GM21723 (cell line): ENCODE measurements around the gene FCHO1.
"Not testable (repeated sequence)": the region's sequence is repeated elsewhere in the genome, so short reads cannot be mapped to it uniquely, and the experiment has no call there.

ENCODE experiments used
- ATAC-seq: cut with Tn5 transposase; IDR thresholded peaks from one replicate; pipeline ENCODE4 v1.9.1; 2021; ENCODE audit warnings: mild to moderate bottlenecking, moderate library complexity; ENCODE audit not compliant: unreplicated experiment

FCHO1 gene

DNA sequence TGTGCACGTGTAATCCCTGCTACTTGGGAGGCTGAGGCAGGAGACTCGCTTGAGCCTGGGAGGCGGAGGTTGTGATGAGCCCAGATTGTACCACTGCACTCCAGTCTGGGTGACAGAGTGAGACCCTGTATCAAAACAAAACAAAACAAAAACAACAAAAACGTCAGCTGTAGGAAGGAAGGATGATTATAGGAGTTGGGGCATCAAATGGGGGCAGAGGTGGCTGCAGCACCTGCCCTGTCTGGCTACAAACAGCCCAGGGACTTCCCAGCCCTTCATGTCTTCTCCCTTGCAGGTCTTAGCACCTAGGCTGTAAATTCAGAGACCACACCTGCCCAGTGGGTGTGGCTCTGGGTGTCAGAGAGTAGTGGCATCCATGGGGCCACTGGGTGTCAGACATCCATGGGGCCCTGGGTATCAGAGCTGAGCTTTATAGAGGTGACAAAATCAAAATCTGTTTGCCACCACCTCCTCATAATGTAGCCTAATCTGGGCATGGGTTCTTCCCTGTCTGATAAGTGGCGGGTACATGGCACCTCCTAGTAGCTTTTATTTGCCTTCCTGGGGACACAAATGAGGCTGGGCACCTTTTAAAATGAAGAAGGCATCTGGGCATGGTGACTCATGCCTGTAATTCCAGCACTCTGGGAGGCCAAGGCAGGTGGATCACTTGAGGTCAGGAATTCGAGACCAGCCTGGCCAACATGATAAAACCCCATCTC lies 38.9 kb downstream of the FCHO1 start:
- no peak for ATAC-seq

DNA sequence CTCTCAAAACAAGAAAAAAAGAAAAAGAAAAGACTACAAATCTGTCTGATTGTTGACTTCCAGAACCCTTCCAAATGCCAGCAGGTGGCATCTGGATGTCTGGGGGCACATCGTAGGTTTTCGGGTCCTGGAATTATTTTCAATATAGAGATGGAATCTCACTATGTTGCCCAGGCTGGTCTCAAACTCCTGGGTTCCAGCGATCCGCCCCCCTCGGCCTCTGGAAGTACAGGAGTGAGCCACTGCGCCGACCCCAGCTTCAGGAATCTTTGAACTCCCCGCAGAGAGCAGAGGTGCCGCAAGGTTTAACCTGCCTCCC lies 43.1 kb downstream of the FCHO1 start:
- ATAC-seq, result no peak

DNA sequence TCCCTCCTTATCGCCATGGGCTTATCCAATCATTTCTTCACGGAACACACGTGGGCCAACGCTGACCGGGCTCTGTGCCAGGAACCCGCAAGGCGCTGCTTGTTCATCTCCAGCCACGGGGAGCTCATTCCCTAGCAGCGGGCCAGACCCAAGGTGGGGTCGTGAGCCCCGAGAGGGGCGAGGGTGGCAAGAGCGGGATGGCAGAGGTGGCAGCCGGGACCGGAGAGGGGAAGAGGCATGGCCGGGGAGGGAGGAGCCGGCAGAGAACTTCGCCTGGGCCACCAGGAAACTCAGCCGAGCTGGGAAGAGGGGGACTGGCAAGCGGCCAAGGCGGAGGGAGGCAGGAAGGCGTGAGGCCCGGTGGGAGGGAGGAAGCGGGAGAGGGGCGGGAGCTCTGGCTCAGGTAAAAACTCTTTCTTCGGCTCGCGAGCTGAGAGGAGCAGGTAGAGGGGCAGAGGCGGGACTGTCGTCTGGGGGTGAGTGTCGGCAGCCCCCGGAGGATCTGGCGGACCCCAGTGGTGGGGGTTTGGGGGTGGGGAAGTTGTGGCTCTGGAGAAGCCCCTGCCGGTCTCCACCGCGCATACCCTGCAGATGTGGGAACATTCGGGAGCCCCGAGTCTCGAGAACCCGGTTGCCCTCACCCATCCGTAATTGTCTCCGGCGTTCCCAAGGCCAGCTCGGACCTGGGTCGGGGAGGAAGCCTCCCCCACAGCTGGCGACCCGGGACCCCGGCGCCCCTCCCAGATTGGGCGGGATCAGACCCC lies 43.6 kb downstream of the FCHO1 start, which contains the start of gene B3GNT3:
Gene B3GNT3, plus strand, starts transcription at position 408 of the 764 bp plus-strand sequence. CDS start 12,670 bp downstream, outside the sequence.
- no peak for ATAC-seq

DNA sequence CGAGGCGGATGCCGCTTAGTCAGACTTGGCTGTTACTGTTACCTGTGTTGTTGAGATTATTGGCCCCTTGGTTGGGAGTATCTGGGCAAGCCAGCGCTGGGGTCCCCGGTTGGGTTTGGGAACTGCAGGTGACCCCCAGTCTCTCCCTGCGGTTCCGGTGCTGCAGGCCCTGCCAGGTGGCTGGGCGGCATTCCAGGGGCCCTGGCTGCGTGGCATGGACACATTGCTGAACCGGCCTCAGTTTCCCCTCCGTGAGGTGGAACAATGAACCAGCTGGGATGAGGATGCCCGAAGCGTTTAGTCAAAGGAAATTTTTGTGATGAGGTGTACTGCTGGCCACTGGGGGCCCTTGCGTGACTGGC lies 44.2 kb downstream of the FCHO1 start:
- no peak for ATAC-seq

DNA sequence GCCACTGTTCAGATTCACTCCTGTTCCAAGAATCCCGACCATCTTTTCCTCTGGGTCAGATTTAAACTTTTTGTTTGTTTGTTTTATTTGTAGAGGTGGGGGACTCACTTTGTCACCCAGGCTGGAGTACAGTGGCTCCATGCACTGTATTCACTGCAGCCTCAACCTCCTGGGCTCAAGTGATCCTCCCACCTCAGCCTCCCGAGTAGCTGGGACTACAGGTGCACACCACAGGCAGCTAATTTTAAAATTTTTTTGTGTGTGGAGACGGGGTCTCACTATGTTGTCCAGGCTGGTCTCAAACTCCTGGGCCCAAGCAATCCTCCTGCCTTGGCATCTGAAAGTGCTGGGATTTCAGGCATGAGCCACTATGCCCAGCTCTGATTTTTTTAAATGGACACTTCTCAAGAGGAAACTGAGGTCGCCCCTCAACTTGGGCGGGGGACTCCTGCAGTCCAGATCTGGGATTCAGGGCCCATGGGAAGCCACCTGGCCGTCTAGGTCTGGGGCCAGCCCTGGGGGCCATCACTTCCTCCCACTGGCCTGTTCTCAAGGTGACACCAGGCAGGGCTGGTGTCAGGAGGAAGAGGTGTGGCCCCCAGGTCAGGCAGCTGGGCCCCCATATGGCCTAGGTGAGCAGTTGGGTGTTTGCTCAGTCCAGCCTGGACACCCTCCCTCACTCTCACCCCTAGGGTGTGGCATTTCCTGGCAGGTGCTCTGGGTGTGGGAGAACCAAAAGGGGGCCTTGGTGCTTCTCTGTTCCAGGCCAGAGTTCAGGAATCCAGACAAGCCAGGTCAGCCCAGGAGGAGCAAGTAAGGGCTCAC lies 44.9 kb downstream of the FCHO1 start:
- ATAC-seq, result no peak

DNA sequence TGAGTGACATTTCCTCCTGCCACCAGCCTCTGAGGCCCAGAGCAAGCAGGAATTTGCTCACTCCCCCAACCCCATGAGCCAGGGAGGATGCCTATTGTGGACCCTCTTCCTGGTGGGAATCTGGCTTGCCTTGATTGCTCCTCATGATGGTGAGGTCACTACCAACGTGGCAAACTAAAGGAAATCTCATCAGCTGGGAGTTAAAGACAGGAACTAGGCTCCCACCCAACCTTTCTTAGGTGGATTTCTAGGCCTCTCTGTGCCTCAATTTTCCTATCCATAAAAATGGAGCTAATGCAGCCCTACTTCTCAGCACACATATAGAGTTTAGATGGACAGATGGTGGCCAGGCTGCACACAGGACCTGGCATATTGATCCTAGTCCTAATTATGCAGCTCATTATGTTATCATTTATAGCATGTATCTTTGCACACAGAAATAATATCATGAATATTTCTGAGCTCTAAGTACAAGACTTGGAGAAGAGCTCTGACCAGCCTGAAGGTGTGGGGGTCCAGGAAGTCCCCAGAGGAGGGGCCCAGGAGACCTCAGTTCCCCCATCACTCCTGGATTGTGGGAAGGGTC lies 45.7 kb downstream of the FCHO1 start:
- no peak for ATAC-seq

DNA sequence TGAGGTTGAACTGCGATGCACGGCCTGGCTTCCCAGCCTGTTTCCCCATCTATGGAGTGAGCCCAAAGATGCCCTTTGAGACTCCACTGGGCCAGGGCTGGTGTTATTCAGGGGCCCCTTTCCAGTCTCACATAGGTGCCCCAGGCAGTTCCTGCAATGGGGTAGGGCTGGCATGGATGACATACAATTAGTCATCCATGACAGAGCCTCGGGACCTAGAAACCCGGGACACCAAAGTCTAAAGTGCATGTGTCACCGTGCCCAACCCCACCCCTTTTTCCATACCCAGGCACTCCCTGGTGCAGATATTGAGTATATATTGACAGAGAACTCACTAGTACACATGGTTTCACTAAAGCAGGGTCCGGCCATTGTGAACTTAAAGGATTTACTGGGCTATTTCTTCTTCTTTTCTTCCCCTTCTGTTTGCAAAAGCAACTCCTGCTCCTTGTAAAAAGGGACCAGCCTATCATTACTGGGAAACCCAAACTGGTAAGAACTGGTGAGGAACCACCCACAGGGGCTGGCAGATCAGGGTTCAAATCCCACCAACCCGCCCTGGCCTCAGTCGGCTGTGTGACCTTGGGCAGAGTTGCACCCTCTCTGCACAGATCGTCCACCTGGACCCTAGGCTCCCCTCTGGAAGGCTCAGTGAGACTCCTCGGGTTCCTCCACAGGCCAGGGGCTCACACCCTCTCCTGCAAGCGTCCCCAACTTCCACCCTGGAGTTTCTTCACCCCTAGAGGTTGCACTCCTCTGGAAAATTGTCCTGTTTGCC lies 46.3 kb downstream of the FCHO1 start:
- no peak for ATAC-seq

DNA sequence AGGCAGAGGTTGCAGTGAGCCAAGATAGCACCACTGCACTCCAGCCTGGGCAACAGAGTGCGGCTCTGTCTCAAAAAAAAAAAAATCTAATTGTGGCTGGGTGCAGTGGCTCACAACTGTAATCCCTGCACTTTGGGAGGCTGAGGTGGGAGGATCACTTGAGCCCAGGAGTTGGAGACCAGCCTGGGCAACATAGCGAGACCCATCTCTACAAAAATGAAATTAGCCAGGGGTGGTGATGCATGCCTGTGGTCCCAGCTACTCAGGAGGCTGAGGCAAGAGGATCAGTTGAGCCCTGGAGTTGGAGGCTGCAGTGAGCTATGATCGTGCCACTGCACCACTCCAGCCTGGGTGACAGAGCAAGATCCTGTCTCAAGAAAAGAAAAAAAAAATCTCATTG lies 47.3 kb downstream of the FCHO1 start:
- ATAC-seq, result not testable (repeated sequence)

DNA sequence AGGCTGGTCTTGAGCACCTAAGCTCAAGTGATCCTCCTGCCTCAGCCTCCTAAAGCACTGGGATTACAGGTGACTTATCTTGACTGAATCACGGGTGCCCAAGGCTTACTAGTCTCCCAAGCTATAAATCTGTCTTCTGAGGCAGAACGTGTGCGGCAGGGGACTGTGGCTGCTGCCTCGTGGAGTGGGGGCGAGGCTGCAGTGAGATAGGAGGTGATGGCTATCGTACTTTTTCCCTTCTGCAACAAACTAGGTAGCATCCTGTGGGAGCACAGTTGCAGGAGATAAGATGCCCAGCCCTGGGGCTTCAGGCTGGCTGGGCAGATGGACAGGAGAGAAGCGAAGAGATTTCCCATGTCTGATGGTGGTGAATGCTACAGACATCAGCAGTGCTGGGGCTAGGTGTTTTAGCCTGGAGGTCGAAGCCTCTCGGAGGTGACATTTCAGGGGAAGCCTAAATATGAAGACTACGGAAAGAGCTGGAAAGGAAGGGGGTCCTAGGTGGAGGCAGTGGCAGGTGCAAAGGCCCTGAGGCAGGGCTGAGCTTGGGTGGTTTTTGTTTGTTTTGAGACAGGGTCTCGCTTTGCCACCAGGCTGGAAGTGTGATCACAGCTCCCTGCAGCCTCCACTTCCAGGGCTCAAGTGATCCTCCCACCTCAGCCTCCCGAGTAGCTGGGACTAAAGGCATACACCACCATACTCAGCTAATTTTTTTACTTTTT lies 51.0 kb downstream of the FCHO1 start:
- no peak for ATAC-seq

DNA sequence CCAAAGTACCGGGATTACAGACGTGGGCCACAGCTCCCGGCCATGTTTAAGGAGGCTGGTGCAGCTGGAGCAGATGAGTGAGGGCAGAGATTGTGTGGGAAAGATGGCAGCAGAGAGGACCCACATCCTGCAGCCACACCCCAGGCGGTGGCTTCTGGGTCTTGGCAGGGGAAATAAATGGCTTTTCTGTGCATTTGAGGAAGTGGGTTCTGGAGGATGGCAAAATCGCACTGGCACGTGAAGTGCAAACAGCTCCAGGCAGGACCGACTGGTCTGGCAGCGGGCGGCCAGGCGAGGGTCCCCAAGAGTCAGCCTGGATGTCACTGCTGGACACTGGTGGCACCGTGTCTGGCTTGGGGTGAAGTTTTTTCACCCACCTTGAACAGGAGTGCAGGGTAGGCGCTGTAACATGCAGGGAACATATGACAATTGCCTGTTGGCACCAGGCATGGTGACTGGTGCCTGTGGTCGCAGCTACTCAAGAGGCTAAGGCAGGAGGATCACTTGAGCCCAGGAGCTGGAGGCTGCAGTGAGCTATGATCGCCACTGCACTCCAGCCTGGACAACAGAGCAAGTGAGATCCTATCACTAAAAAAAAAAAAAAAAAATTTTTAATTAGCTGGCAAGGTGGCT lies 52.1 kb downstream of the FCHO1 start:
- no peak for ATAC-seq

DNA sequence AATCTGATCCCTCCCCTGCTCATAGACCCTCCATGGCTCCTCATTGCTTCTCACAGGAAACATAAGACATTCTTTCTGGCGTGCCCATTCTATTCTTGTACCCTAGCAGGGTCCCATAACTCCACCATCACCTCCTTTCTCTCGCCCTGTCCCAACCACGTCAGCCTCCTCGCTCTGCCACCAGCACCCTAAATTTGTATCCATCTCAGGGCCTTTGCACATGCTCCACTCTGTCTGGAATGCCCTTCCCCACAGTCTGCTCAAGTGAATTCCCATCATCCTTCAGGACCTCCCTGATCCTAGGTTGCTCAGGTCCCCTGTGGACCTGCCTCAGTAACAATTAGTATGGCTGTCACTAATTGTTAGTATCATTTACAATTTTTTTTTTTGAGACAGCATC lies 54.1 kb downstream of the FCHO1 start:
- no peak for ATAC-seq

DNA sequence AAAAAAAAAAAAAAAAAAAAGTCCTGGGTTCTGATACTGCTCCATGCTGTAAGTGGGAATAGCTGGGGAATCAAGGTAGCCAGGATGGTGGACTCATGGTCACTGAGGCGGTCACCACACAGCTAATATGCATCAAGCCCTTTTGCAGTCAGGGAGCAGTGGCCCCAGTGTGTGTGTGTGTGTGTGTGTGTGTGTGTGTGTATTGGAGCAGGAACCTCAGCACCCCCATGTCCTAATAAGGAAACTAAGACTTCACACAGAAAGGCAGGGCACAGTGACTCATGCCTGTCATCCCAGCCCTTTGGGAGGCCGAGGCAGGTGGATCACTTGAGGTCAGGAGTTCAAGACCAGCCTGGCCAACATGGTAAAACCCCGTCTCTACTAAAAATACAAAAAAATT lies 55.7 kb downstream of the FCHO1 start:
- no peak for ATAC-seq

DNA sequence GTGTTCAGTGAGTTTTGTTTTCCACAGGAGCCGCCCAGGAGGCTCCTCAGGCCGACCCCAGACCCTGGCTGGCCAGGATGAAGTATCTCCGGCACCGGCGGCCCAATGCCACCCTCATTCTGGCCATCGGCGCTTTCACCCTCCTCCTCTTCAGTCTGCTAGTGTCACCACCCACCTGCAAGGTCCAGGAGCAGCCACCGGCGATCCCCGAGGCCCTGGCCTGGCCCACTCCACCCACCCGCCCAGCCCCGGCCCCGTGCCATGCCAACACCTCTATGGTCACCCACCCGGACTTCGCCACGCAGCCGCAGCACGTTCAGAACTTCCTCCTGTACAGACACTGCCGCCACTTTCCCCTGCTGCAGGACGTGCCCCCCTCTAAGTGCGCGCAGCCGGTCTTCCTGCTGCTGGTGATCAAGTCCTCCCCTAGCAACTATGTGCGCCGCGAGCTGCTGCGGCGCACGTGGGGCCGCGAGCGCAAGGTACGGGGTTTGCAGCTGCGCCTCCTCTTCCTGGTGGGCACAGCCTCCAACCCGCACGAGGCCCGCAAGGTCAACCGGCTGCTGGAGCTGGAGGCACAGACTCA lies 56.5 kb downstream of the FCHO1 start:
- no peak for ATAC-seq

DNA sequence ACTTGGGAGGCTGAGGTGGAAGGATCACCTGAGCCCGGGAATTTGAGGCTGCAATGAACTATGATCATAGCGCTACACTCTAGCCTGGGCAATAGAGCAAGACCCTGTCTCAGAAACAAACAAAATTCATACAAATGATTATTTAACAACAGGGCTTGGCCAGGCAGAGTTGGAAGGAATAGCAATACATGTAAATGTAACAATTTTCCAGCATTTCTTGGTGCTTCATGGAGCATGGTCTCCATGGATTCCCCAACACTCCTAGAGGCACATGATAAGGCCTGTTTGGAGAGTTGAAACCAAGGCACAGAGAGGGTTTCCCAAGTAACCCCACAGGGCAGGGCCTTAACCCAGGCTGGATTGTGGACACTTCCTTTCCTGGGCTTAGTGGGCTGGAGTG lies 59.8 kb downstream of the FCHO1 start:
- ATAC-seq, result no peak

DNA sequence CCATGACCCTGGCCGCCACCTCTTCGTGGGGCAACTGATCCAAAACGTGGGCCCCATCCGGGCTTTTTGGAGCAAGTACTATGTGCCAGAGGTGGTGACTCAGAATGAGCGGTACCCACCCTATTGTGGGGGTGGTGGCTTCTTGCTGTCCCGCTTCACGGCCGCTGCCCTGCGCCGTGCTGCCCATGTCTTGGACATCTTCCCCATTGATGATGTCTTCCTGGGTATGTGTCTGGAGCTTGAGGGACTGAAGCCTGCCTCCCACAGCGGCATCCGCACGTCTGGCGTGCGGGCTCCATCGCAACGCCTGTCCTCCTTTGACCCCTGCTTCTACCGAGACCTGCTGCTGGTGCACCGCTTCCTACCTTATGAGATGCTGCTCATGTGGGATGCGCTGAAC lies 60.4 kb downstream of the FCHO1 start:
- ATAC-seq, result no peak

DNA sequence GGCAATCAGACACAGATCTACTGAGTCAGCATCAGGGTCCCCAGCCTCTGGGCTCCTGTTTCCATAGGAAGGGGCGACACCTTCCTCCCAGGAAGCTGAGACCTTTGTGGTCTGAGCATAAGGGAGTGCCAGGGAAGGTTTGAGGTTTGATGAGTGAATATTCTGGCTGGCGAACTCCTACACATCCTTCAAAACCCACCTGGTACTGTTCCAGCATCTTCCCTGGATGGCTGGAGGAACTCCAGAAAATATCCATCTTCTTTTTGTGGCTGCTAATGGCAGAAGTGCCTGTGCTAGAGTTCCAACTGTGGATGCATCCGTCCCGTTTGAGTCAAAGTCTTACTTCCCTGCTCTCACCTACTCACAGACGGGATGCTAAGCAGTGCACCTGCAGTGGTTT lies 60.8 kb downstream of the FCHO1 start:
- no peak for ATAC-seq

DNA sequence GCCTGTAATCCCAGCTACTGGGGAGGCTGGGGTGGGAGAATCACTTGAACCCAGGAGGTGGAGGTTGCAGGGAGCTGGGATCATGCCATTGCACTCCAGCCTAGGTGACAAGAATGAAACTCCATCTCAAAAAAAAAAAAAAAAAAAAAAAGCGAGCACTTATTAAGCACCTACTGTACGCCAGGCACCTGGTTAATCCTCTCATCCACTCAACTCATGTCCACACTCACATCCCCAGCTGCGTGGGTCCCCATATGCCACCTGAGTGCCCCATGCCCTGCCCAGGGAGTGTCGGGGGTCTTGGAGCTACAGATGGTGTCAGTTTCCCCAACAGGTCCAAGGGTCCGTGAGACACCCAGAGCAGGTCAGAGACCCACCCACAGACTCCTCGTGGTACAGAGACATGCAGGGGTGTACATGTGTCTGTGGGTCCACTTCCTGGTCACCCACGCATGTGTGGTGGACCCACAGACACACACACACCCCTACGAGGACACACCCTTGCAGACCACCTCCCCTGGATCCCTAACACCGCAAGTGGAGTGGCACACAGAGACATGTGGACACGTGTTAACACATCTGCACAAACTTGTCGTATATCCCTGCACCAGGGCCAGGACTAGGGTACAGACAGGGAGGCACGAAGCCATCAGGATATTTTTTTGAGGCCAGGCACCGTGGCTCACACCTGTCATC lies 66.5 kb downstream of the FCHO1 start:
- ATAC-seq, result no peak

DNA sequence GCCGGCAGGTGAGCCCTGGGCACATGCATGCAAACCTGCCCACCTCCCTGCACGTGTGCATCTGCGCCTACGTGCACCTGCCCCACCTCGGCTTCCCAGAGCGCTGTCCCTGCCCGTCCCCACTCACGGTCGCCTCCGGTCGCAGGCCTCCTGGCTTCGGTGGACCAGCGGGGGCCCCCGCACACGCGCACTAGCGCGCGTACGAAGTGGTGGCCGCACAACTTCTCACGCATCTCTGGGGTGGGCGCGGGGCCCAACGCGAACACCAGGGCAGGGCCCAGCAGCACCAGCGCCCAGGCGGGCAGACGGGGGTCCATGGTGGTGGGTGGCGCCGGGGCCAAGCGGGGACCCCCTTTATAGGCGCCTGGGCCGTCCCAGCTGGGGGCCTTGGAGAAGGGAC lies 69.9 kb downstream of the FCHO1 start, which contains the start of gene INSL3:
Gene INSL3, minus strand, starts transcription at position 330 of the 400 bp plus-strand sequence. Its CDS starts 13 bp downstream, at position 317.
- no peak for ATAC-seq
